PFSK-1 (cell line): ENCODE measurements around the gene TLCD3A.

Experiments
- FOXP2 ChIP-seq: optimal IDR thresholded peaks from 2 replicates; pipeline ENCODE3; 2011; ENCODE audit warnings: borderline replicate concordance, control low read depth, inconsistent platforms; ENCODE audit not compliant: insufficient read depth; ENCODE audit errors: extremely low read length, extremely low read depth
- POLR2AphosphoS5 ChIP-seq: IDR thresholded peaks from 2 replicates; pipeline ENCODE4 v1.6.1; 2012; ENCODE audit warnings: low read depth, mild to moderate bottlenecking, control low read depth, low read length, moderate library complexity
- SIN3A ChIP-seq: IDR thresholded peaks from 2 replicates; pipeline ENCODE4 v1.6.1; 2012; ENCODE audit warnings: mild to moderate bottlenecking, low read length, moderate library complexity, borderline replicate concordance; ENCODE audit not compliant: insufficient read depth
- TAF1 ChIP-seq: IDR thresholded peaks from 2 replicates; pipeline ENCODE4 v1.6.1; 2012; ENCODE audit warnings: low read length, control low read depth, borderline replicate concordance; ENCODE audit not compliant: insufficient read depth
- TF ChIP-seq, protein P1 (sequence below), 2 experiments: IDR thresholded peaks; 2 replicates each; pipeline versions ENCODE4 v1.6.1 to v1.8.0; 2011 to 2012; ENCODE audit warnings: low read depth in 2 of 2, low read length in 2 of 2, control low read depth in 1 of 2, inconsistent platforms in 1 of 2, mild to moderate bottlenecking in 1 of 2, moderate library complexity in 1 of 2; ENCODE audit not compliant: insufficient read depth in 1 of 2

TLCD3A gene

DNA sequence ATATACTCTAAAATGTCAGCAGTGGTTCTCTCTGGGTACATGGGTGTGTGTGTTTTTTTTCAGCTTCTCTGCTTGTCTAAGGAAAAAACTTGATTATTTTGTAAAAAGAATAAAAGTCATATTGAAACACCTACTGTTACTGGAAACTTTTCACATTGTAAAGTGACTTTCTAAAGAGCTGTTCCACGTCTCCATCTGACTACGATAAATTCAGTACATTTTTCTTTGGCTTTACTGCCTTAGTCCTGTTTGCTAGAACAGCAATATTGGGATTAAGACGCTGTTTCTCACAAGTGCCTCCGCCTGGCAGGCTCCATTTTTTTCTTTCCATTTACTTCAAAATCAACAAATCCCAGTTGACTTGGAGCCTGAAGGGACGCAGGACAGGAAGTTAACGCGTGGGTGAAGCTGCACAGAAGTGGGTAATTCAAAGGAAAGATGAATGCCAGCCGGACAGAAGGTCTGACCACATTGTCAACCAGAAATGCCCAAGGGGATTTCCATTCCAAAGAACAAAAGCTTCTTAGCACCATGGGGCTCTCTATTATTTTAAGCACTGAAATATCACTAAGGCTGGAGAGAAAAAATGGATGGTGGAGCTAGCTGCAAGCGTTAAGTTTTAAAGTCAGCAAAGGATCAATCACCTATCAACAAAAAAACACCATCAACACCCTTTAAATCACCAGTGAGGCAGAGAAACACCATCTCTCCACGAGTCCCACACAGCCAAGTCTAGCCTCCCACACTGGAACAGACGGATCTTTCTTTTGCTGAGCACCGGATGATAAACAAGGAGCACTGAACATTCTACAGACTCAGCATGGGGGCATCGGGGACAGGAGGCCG is 41.3 kb downstream of the TLCD3A start:
- TF ChIP-seq SIN3A = no peak
- TF ChIP-seq FOXP2 = no peak
- TF ChIP-seq, protein P1, sequence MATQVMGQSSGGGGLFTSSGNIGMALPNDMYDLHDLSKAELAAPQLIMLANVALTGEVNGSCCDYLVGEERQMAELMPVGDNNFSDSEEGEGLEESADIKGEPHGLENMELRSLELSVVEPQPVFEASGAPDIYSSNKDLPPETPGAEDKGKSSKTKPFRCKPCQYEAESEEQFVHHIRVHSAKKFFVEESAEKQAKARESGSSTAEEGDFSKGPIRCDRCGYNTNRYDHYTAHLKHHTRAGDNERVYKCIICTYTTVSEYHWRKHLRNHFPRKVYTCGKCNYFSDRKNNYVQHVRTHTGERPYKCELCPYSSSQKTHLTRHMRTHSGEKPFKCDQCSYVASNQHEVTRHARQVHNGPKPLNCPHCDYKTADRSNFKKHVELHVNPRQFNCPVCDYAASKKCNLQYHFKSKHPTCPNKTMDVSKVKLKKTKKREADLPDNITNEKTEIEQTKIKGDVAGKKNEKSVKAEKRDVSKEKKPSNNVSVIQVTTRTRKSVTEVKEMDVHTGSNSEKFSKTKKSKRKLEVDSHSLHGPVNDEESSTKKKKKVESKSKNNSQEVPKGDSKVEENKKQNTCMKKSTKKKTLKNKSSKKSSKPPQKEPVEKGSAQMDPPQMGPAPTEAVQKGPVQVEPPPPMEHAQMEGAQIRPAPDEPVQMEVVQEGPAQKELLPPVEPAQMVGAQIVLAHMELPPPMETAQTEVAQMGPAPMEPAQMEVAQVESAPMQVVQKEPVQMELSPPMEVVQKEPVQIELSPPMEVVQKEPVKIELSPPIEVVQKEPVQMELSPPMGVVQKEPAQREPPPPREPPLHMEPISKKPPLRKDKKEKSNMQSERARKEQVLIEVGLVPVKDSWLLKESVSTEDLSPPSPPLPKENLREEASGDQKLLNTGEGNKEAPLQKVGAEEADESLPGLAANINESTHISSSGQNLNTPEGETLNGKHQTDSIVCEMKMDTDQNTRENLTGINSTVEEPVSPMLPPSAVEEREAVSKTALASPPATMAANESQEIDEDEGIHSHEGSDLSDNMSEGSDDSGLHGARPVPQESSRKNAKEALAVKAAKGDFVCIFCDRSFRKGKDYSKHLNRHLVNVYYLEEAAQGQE (IDR thresholded peaks at IDR 0.05; ENCODE audit: insufficient read depth in 1 of 2, low read depth in 2 of 2, low read length in 2 of 2) = no peak
- TF ChIP-seq TAF1 = no peak
- TF ChIP-seq POLR2AphosphoS5 = no peak

DNA sequence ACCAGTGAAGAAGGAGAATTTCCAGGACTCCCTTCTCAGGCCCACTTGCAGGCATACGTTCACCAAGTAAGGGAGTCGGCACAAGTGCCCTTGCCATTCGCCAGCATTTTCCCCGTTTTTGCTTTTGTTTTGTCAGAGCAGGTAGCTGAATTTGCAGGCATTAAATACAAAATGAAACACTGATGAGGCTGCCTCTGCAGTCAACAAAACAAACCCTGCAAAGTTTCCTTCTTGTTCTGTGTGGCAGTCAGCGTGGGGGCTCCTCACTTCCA is 41.9 kb downstream of the TLCD3A start:
- TF ChIP-seq FOXP2 (no peak), POLR2AphosphoS5 (no peak), SIN3A (no peak), TAF1 (no peak)
- TF ChIP-seq, protein P1 (IDR thresholded peaks at IDR 0.05; ENCODE audit: insufficient read depth in 1 of 2, low read depth in 2 of 2, low read length in 2 of 2) = no peak

DNA sequence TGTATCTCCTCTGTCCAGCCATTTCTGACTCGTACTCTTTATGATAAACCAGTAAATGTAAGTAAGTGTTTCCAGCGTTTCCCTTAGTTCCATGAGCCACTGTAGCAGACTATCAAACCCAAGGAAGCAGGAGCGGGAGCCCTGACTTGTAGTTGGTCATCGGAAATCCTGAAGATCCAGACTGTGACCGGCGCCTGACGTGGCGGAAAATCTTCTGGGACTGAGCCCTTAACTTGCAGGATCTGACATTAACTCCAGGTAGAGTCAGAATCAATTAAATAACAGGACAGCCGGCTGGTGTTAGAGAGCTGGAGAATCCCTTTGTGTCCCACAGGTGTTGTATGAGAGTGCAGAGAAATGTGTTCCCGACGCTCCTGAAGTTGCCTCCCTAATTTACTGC is 45.7 kb downstream of the TLCD3A start:
- no peak for TF ChIP-seq TAF1
- TF ChIP-seq POLR2AphosphoS5 = no peak
- no peak for TF ChIP-seq SIN3A
- no peak for TF ChIP-seq FOXP2
- TF ChIP-seq, protein P1 (IDR thresholded peaks at IDR 0.05; ENCODE audit: insufficient read depth in 1 of 2, low read depth in 2 of 2, low read length in 2 of 2) = no peak

DNA sequence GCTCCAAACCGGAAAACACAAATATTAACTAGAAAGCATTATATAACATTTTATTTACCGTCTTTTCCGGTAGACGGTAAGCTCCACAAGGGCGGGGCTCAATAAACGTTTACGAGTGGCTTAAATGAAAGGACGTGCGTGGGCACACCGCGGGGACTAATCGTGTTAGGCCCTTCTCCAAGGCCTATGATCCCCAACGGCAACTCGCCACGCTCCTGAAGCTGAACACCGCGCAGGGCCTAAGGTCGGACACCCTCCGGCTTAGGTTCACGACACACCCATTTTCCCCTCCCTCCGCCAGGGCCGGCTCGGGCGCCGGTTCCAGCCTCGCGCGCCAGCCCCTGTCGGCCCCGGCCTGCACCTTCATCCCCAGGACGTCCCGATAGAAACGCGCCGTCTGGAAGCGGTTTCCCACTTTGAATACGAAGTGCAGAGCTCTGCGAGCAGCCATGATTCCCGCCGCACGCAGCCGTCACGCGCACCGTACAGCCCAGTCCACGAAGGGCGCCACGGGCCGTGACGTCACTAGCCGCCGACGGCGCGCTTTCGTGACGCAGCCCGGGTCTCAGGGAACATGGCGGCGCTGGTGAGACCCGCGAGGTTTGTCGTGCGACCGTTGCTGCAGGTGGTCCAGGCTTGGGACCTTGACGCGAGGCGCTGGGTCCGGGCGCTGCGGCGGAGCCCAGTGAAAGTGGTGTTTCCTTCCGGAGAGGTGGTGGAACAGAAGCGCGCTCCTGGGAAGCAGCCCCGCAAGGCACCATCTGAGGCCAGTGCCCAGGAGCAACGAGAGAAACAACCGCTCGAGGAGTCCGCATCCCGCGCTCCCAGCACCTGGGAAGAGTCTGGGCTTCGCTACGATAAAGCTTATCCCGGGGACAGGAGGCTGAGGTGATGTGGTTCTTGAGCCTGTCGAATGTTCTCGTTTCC is 49.7 kb downstream of the TLCD3A start, which contains the start of the genes GLOD4 and MRM3:
Gene GLOD4 (minus strand): TSS at position 476 of the 927 bp plus-strand sequence. CDS start 25 bp downstream, at position 451.
Gene MRM3 (plus strand): TSS at position 549 of the 927 bp plus-strand sequence. CDS start 26 bp downstream, at position 575.
- TF ChIP-seq TAF1 = peak; percentile 96
- peak; percentile 96 for TF ChIP-seq FOXP2
- TF ChIP-seq POLR2AphosphoS5 = peak; percentile 94
- TF ChIP-seq, protein P1 (IDR thresholded peaks at IDR 0.05; ENCODE audit: insufficient read depth in 1 of 2, low read depth in 2 of 2, low read length in 2 of 2) = peak in 1 of 2 experiments; percentile 72; a peak in 1 of 4 replicates
- TF ChIP-seq SIN3A = peak; percentile 98; the same call in 1 of the 2 replicates
